Endothelial cell of umbilical vein (primary cell): ENCODE measurements around the gene IGFBP3. TPM values are rescaled to one million over a fixed set of nuclear protein-coding genes. Genes with fewer than 3 reads are reported as not detected.

ENCODE experiments used
- BruUV-seq: library from RNA; stranded (reverse); fragments of 400-500 nt; replicated peaks from 2 replicates; lab custom pipeline; 2021; lab: Mats Ljungman, UMichigan
- CTCF ChIA-PET: fragments of 300-600, 350-600 bp; sonication (Branson Sonifier 250); formaldehyde crosslinking; loops from one replicate; lab custom pipeline; 2021; ENCODE audit warnings: antibody characterized with exemption, inconsistent platforms; lab: Charles Lee
- POLR2A ChIA-PET: fragments of 300-600, 350-600 bp; sonication (Branson Sonifier 250); formaldehyde crosslinking; loops from one replicate; lab custom pipeline; 2021; ENCODE audit warnings: antibody characterized with exemption, inconsistent platforms; lab: Charles Lee
- DNase-seq: peaks from one replicate; pipeline ENCODE4 v3.0.0-alpha.2; 2011; ENCODE audit warnings: low read depth, low spot score
- FAIRE-seq: peaks from 2 replicates; lab custom pipeline; 2011; peaks lifted over from hg19 to GRCh38; lab: Jason Lieb, UNC
- H2AFZ ChIP-seq: 2 replicates; pipeline ENCODE4 v1.6.0; 2012; ENCODE audit warnings: low read depth, low read length, control low read depth, inconsistent platforms
- H3K27ac ChIP-seq: 2 replicates; pipeline ENCODE4 v1.5.1; 2011; ENCODE audit warnings: low read depth, mild to moderate bottlenecking, control low read depth, low read length, moderate library complexity; ENCODE audit not compliant: insufficient read depth
- H3K27me3 ChIP-seq, 2 experiments: 2 replicates each; pipeline versions ENCODE4 v1.6.0 to v1.6.1; 2011; ENCODE audit warnings: low read length in 2 of 2, mixed read lengths in 1 of 2; ENCODE audit not compliant: control insufficient read depth in 2 of 2, insufficient read depth in 2 of 2
- H3K36me3 ChIP-seq, 2 experiments: 2 replicates in 1 of 2; 3 replicates in 1 of 2; pipeline ENCODE4 v1.5.1; 2011; ENCODE audit warnings: low read length in 2 of 2, mild to moderate bottlenecking in 1 of 2, moderate library complexity in 1 of 2; ENCODE audit not compliant: control insufficient read depth in 2 of 2, insufficient read depth in 2 of 2; ENCODE audit errors: extremely low read depth in 1 of 2
- H3K4me1 ChIP-seq: 3 replicates; pipeline ENCODE4 v1.5.1; 2011; ENCODE audit warnings: mild to moderate bottlenecking, low read length; ENCODE audit not compliant: control insufficient read depth, insufficient read depth; ENCODE audit errors: extremely low read depth
- H3K4me2 ChIP-seq: 2 replicates; pipeline ENCODE4 v1.6.1; 2011; ENCODE audit warnings: low read length, control low read depth, mixed read lengths; ENCODE audit not compliant: insufficient read depth
- H3K4me3 ChIP-seq, 3 experiments: fragments of 200-600 bp in 1 of 3; sonication (generic), shearing (Covaris generic) in 1 of 3; replicated peaks in 1 of 3; 2 replicates each; pipeline ENCODE4 v1.5.1; 2011 to 2016; ENCODE audit warnings: control low read depth in 3 of 3, low read length in 3 of 3, mild to moderate bottlenecking in 2 of 3, inconsistent platforms in 1 of 3, low read depth in 1 of 3, moderate library complexity in 1 of 3; ENCODE audit not compliant: insufficient read depth in 1 of 3
- H3K79me2 ChIP-seq: 2 replicates; pipeline ENCODE4 v1.6.0; 2012; ENCODE audit warnings: low read length, inconsistent platforms; ENCODE audit not compliant: control insufficient read depth, insufficient read depth
- H3K9ac ChIP-seq: replicated peaks from 2 replicates; pipeline ENCODE3; 2011; ENCODE audit warnings: low read length, control low read depth; ENCODE audit not compliant: insufficient read depth; ENCODE audit errors: extremely low read depth
- H3K9me1 ChIP-seq: replicated peaks from 3 replicates; pipeline ENCODE4 v1.6.0; 2011; ENCODE audit warnings: mild to moderate bottlenecking, low read length; ENCODE audit not compliant: control insufficient read depth, insufficient read depth; ENCODE audit errors: extremely low read depth
- H3K9me3 ChIP-seq: replicated peaks from 2 replicates; pipeline ENCODE4 v1.5.1; 2012; ENCODE audit warnings: low read length, inconsistent platforms; ENCODE audit not compliant: control insufficient read depth, insufficient read depth
- H4K20me1 ChIP-seq: replicated peaks from 2 replicates; pipeline ENCODE3; 2011; ENCODE audit warnings: mild to moderate bottlenecking, low read length; ENCODE audit not compliant: control insufficient read depth, insufficient read depth; ENCODE audit errors: extremely low read depth
- CTCF ChIP-seq, 2 donors: IDR thresholded peaks; 1 replicate in 1 of 2; 2 replicates in 1 of 2; pipeline ENCODE4 v1.5.1; 2011; ENCODE audit warnings: low read length in 2 of 2, mild to moderate bottlenecking in 2 of 2, moderate library complexity in 2 of 2, control low read depth in 1 of 2, inconsistent platforms in 1 of 2, low read depth in 1 of 2; ENCODE audit not compliant: insufficient read depth in 1 of 2; ENCODE audit errors: extremely low read depth in 1 of 2
- EZH2 ChIP-seq: IDR thresholded peaks from 2 replicates; pipeline ENCODE4 v1.6.1; 2012; ENCODE audit warnings: borderline replicate concordance, low read depth, mild to moderate bottlenecking, moderate library complexity, low read length, inconsistent platforms; ENCODE audit not compliant: severe bottlenecking
- GATA2 ChIP-seq: IDR thresholded peaks from 2 replicates; pipeline ENCODE4 v1.7.0; 2011; ENCODE audit warnings: low read depth, mild to moderate bottlenecking, moderate library complexity, mixed read lengths, low read length; ENCODE audit not compliant: insufficient read length, insufficient read depth
- JUN ChIP-seq: IDR thresholded peaks from 2 replicates; pipeline ENCODE4 v1.6.1; 2011; ENCODE audit warnings: borderline replicate concordance, low read depth; ENCODE audit not compliant: insufficient read length, insufficient read depth
- MAX ChIP-seq: IDR thresholded peaks from 2 replicates; pipeline ENCODE4 v1.6.1; 2011; ENCODE audit not compliant: insufficient read depth, insufficient read length
- MYC ChIP-seq: IDR thresholded peaks from one replicate; pipeline ENCODE4 v1.6.1; 2011; ENCODE audit warnings: mild to moderate bottlenecking, low read depth, low read length
- POLR2A ChIP-seq: IDR thresholded peaks from 2 replicates; pipeline ENCODE4 v1.6.1; 2012; ENCODE audit warnings: low read depth, mild to moderate bottlenecking, control low read depth, low read length
- POLR2AphosphoS5 ChIP-seq: IDR thresholded peaks from 2 replicates; pipeline ENCODE4 v1.6.1; 2012; ENCODE audit warnings: low read depth, mild to moderate bottlenecking, control low read depth, low read length, moderate library complexity; ENCODE audit not compliant: insufficient read depth
- dilution Hi-C: fragments of 300-500 bp; cut with MboI; formaldehyde crosslinking; loops from one replicate; pipeline ENCODE4 v1.15.0; 2019; ENCODE audit warnings: low sequenced_read_pairs; ENCODE audit not compliant: extremely low pct_ligation_motif_present
- intact Hi-C: fragments of 100-400 bp; cut with micrococcal nuclease; formaldehyde crosslinking; loops from one replicate; pipeline ENCODE4 v1.10.0; 2022
- polyA plus RNA-seq, 4 experiments: library from polyadenylated mRNA; depleted of rRNA in 3 of 4; stranded (reverse) in 3 of 4; unstranded in 1 of 4; fragments of >200 nt; gene quantifications; 2 replicates each; pipeline versions ENCODE4 v1.2.1 to v1.2.3, GENCODE V29; 2011 to 2012; ENCODE audit warnings: missing spikeins in 1 of 4
- total RNA-seq: library from RNA; stranded (reverse); gene quantifications from 2 replicates; pipeline ENCODE4 v1.2.3, GENCODE V29; 2021

IGFBP3 gene
- total and polyA plus RNA-seq, 2 donors (not counting 3 experiments of a cell fraction or from before 2014, with no cell fraction given): 3.4 to 10.1 TPM

- H4K20me1 ChIP-seq: no peaks in the 10 kb centered on the region
- no peak overlapping the region for H3K4me3 ChIP-seq
- H3K4me1 ChIP-seq: no peaks in the 10 kb centered on the region
- no peak overlapping the region for H3K9ac ChIP-seq
- no TSS peak for BruUV-seq
- FAIRE-seq (no peak), DNase-seq (no peak)
- TF ChIP-seq MAX: no peak
- no peak for TF ChIP-seq GATA2
- TF ChIP-seq POLR2AphosphoS5: no peak
- no peak for TF ChIP-seq POLR2A
- TF ChIP-seq EZH2: no peak
- TF ChIP-seq MYC: no peak
- no peaks in the 10 kb centered on the region for H3K36me3 ChIP-seq
- dilution Hi-C loops (no loop called here), intact Hi-C loops (no loop called here)
- H3K27me3 ChIP-seq: peaks cover 0 to 2% of the 10 kb centered on the region in 2 experiments
- H3K79me2 ChIP-seq: no peaks in the 10 kb centered on the region
- CTCF ChIA-PET: no interaction called here
- POLR2A ChIA-PET: no interaction called here
- no peak overlapping the region for H2AFZ ChIP-seq
- no peak overlapping the region for H3K4me2 ChIP-seq
- no peaks in the 10 kb centered on the region for H3K9me3 ChIP-seq
- no peak overlapping the region for H3K27ac ChIP-seq
- H3K9me1 ChIP-seq: no peaks in the 10 kb centered on the region
Observed at GRCh38 chr7:45962861-45963260, 41.8 kb upstream of the IGFBP3 start.

GRCh38 chr7:45957721-45958120, 36.6 kb upstream of the IGFBP3 start:
- Histone ChIP-seq H3K27me3 (no peaks in the 10 kb centered on the region), H3K9me1 (no peaks in the 10 kb centered on the region), H3K4me2 (no peak overlapping the region), H4K20me1 (no peaks in the 10 kb centered on the region), H3K27ac (no peak overlapping the region), H3K4me1 (no peaks in the 10 kb centered on the region), H3K4me3 (no peak overlapping the region), H3K79me2 (no peaks in the 10 kb centered on the region), H3K9ac (no peak overlapping the region), H2AFZ (no peak overlapping the region), H3K36me3 (no peaks in the 10 kb centered on the region), H3K9me3 (no peaks in the 10 kb centered on the region)
- POLR2A ChIA-PET: no interaction called here
- dilution Hi-C loops (no loop called here), intact Hi-C loops (no loop called here)
- FAIRE-seq: no peak
- CTCF ChIA-PET: no interaction called here
- BruUV-seq: no TSS peak
- no peak for DNase-seq
- TF ChIP-seq MAX: no peak
- TF ChIP-seq CTCF (IDR thresholded peaks at IDR 0.05; ENCODE audit: extremely low read depth in 1 of 2, insufficient read depth in 1 of 2, low read depth in 1 of 2, low read length in 2 of 2): no peak
- no peak for TF ChIP-seq GATA2
- no peak for TF ChIP-seq JUN
